ENCODE measurements around the gene MEIKIN.

MEIKIN gene

GRCh38 chr5:131766689-131767088, 178.8 kb downstream of the MEIKIN start:
- DNase-seq, result no peak

GRCh38 chr5:131765261-131765660, 180.2 kb downstream of the MEIKIN start:
- no peak for DNase-seq

GRCh38 chr5:131763968-131764367, 181.5 kb downstream of the MEIKIN start:
- no peak for DNase-seq

GRCh38 chr5:131760793-131761192, 184.7 kb downstream of the MEIKIN start:
- no peak for DNase-seq

GRCh38 chr5:131759704-131760103, 185.8 kb downstream of the MEIKIN start:
- DNase-seq, result no peak

- no peak for DNase-seq
Observed at GRCh38 chr5:131758520-131758900, 187.0 kb downstream of the MEIKIN start.

- DNase-seq, result no peak
Observed at GRCh38 chr5:131757830-131758519, 187.5 kb downstream of the MEIKIN start.
